ENCODE measurements around the gene MED8. TPM values are rescaled to one million over a fixed set of nuclear protein-coding genes. Genes with fewer than 3 reads are reported as not detected.

Gene MED8
- total RNA-seq, 4 donors from 2014 or later = 26.3 to 51.4 (median 37.1) TPM

- no peak for TF ChIP-seq CTCF (IDR thresholded peaks at IDR 0.05)
- no peak for DNase-seq (ENCODE audit: low spot score)
- no peak for ATAC-seq (ENCODE audit: low FRiP score)
These were observed 37.3 kb downstream of the MED8 start for GRCh38 chr1:43352351-43352705.

- DNase-seq (ENCODE audit: low spot score) = no peak
- TF ChIP-seq CTCF (IDR thresholded peaks at IDR 0.05) = no peak
- no peak for ATAC-seq (ENCODE audit: low FRiP score)
These were observed 37.9 kb downstream of the MED8 start for GRCh38 chr1:43351421-43352350.

GRCh38 chr1:43350976-43351375 is 38.6 kb downstream of the MED8 start:
- TF ChIP-seq CTCF (IDR thresholded peaks at IDR 0.05) = no peak
- no peak for ATAC-seq (ENCODE audit: low FRiP score)
- DNase-seq (ENCODE audit: low spot score) = no peak

- TF ChIP-seq CTCF (IDR thresholded peaks at IDR 0.05) = no peak
- no peak for ATAC-seq (ENCODE audit: low FRiP score)
- DNase-seq (ENCODE audit: low spot score) = no peak
These were observed 39.9 kb downstream of the MED8 start for GRCh38 chr1:43349594-43350306.

GRCh38 chr1:43348809-43349593 is 40.6 kb downstream of the MED8 start:
- ATAC-seq (ENCODE audit: low FRiP score) = peak; percentile 94
- TF ChIP-seq CTCF (IDR thresholded peaks at IDR 0.05) = no peak
- DNase-seq (ENCODE audit: low spot score) = peak; percentile 49

- ATAC-seq (ENCODE audit: low FRiP score) (peak; percentile 38), DNase-seq (ENCODE audit: low spot score) (no peak)
- no peak for TF ChIP-seq CTCF (IDR thresholded peaks at IDR 0.05)
These were observed 41.2 kb downstream of the MED8 start for GRCh38 chr1:43348343-43348808.
